H9 (cell line): ENCODE data around the gene PTPRN2. TPM values are rescaled to one million over a fixed set of nuclear protein-coding genes. Genes with fewer than 3 reads are reported as not detected.

ENCODE experiments used
- DNase-seq: peaks from one replicate; pipeline ENCODE4 v3.0.0-alpha.2; 2017
- H2AFZ ChIP-seq: one replicate; pipeline ENCODE4 v1.6.1; 2013; ENCODE audit warnings: mild to moderate bottlenecking, low read length, control low read depth, moderate library complexity
- H2AK5ac ChIP-seq: 2 replicates; pipeline ENCODE4 v1.6.1; 2013; ENCODE audit warnings: low read length, control low read depth, mixed read lengths; ENCODE audit not compliant: insufficient read length
- H2BK120ac ChIP-seq: one replicate; pipeline ENCODE4 v1.6.1; 2013; ENCODE audit warnings: low read depth, mild to moderate bottlenecking, low read length, control low read depth, inconsistent platforms; ENCODE audit not compliant: poor library complexity, severe bottlenecking
- H2BK12ac ChIP-seq: 2 replicates; pipeline ENCODE4 v1.6.1; 2013; ENCODE audit warnings: low read length, control low read depth, mixed read lengths, low read depth; ENCODE audit not compliant: insufficient read length
- H2BK15ac ChIP-seq: 2 replicates; pipeline ENCODE4 v1.6.1; 2013; ENCODE audit warnings: low read depth, low read length, control low read depth
- H2BK20ac ChIP-seq: one replicate; pipeline ENCODE4 v1.6.1; 2013; ENCODE audit warnings: low read depth, mild to moderate bottlenecking, low read length, control low read depth, inconsistent platforms; ENCODE audit not compliant: poor library complexity, severe bottlenecking
- H2BK5ac ChIP-seq: 2 replicates; pipeline ENCODE4 v1.6.1; 2013; ENCODE audit warnings: low read length, control low read depth, mixed read lengths; ENCODE audit not compliant: insufficient read length
- H3K14ac ChIP-seq: 2 replicates; pipeline ENCODE4 v1.6.1; 2013; ENCODE audit warnings: low read length, control low read depth; ENCODE audit not compliant: insufficient read depth
- H3K18ac ChIP-seq: 2 replicates; pipeline ENCODE4 v1.6.1; 2013; ENCODE audit warnings: low read depth, mild to moderate bottlenecking, mixed read lengths, low read length, control low read depth; ENCODE audit not compliant: insufficient read length
- H3K23ac ChIP-seq: 2 replicates; pipeline ENCODE4 v1.6.1; 2013; ENCODE audit warnings: low read length, control low read depth, mixed read lengths, low read depth; ENCODE audit not compliant: insufficient read length
- H3K23me2 ChIP-seq: 2 replicates; pipeline ENCODE4 v1.6.1; 2013; ENCODE audit warnings: low read depth, mild to moderate bottlenecking, mixed read lengths, low read length, control low read depth; ENCODE audit not compliant: insufficient read length, poor library complexity, severe bottlenecking
- H3K27ac ChIP-seq: 2 replicates; pipeline ENCODE4 v1.5.1; 2013; ENCODE audit warnings: low read length, control low read depth, mixed read lengths, low read depth; ENCODE audit not compliant: insufficient read length
- H3K27me3 ChIP-seq: 2 replicates; pipeline ENCODE4 v1.6.1; 2013; ENCODE audit warnings: low read length, control low read depth, inconsistent platforms; ENCODE audit not compliant: insufficient read depth
- H3K4ac ChIP-seq: 2 replicates; pipeline ENCODE4 v1.6.1; 2013; ENCODE audit warnings: low read depth, mild to moderate bottlenecking, control low read depth, inconsistent platforms, low read length, moderate library complexity
- H3K4me1 ChIP-seq: 2 replicates; pipeline ENCODE4 v1.6.1; 2013; ENCODE audit warnings: low read length, control low read depth, inconsistent platforms; ENCODE audit not compliant: insufficient read depth
- H3K4me2 ChIP-seq: 2 replicates; pipeline ENCODE4 v1.6.1; 2013; ENCODE audit warnings: low read length, control low read depth, mixed read lengths; ENCODE audit not compliant: insufficient read length, insufficient read depth
- H3K56ac ChIP-seq: 2 replicates; pipeline ENCODE4 v1.6.1; 2013; ENCODE audit warnings: low read depth, mild to moderate bottlenecking, mixed read lengths, low read length, control low read depth; ENCODE audit not compliant: insufficient read length
- H3K79me1 ChIP-seq: 2 replicates; pipeline ENCODE4 v1.6.1; 2013; ENCODE audit warnings: low read depth, mild to moderate bottlenecking, moderate library complexity, low read length, control low read depth, inconsistent platforms; ENCODE audit not compliant: insufficient read depth, poor library complexity, severe bottlenecking
- H3K79me2 ChIP-seq: 2 replicates; pipeline ENCODE4 v1.6.1; 2013; ENCODE audit warnings: low read length, control low read depth, inconsistent platforms; ENCODE audit not compliant: insufficient read depth
- H3K9ac ChIP-seq: 2 replicates; pipeline ENCODE4 v1.6.1; 2013; ENCODE audit warnings: low read length, control low read depth, mixed read lengths; ENCODE audit not compliant: insufficient read length; ENCODE audit errors: extremely low read depth
- H3K9me3 ChIP-seq: one replicate; pipeline ENCODE4 v1.6.1; 2013; ENCODE audit warnings: low read depth, low read length, inconsistent platforms; ENCODE audit not compliant: control insufficient read depth
- H3T11ph ChIP-seq: one replicate; pipeline ENCODE4 v1.6.1; 2013; ENCODE audit warnings: mild to moderate bottlenecking, low read length, control low read depth, inconsistent platforms
- H4K20me1 ChIP-seq: one replicate; pipeline ENCODE4 v1.6.1; 2013; ENCODE audit not compliant: control insufficient read depth, insufficient read length, insufficient read depth
- H4K5ac ChIP-seq: 2 replicates; pipeline ENCODE4 v1.6.1; 2013; ENCODE audit warnings: low read depth, mild to moderate bottlenecking, mixed read lengths, low read length, control low read depth; ENCODE audit not compliant: insufficient read length
- H4K8ac ChIP-seq: replicated peaks from 2 replicates; pipeline ENCODE4 v1.6.1; 2013; ENCODE audit warnings: low read length, control low read depth, mixed read lengths, low read depth; ENCODE audit not compliant: insufficient read length
- H4K91ac ChIP-seq: 2 replicates; pipeline ENCODE4 v1.6.1; 2013; ENCODE audit warnings: low read depth, mild to moderate bottlenecking, moderate library complexity, mixed read lengths, low read length, control low read depth; ENCODE audit not compliant: insufficient read length
- H3K27ac Mint-ChIP-seq, 3 experiments: 2 replicates in 2 of 3; 3 replicates in 1 of 3; pipeline ENCODE4 v1.8.0; 2020 to 2021; ENCODE audit warnings: mixed read lengths in 3 of 3, mild to moderate bottlenecking in 1 of 3, moderate library complexity in 1 of 3
- H3K27me3 Mint-ChIP-seq: 2 replicates; pipeline ENCODE4 v1.8.0; 2021; ENCODE audit warnings: low read depth, mild to moderate bottlenecking, moderate library complexity, mixed read lengths
- H3K36me3 Mint-ChIP-seq, 3 experiments: 2 replicates in 2 of 3; 3 replicates in 1 of 3; pipeline ENCODE4 v1.8.0; 2020 to 2021; ENCODE audit warnings: low read depth in 3 of 3, mixed read lengths in 3 of 3; ENCODE audit not compliant: insufficient read depth in 1 of 3
- H3K4me1 Mint-ChIP-seq, 2 experiments: 2 replicates each; pipeline ENCODE4 v1.8.0; 2020; ENCODE audit warnings: mixed read lengths in 2 of 2
- H3K4me3 Mint-ChIP-seq, 2 experiments: 2 replicates in 1 of 2; 3 replicates in 1 of 2; pipeline ENCODE4 v1.8.0; 2020 to 2021; ENCODE audit warnings: mild to moderate bottlenecking in 2 of 2, mixed read lengths in 2 of 2, moderate library complexity in 1 of 2
- H3K9me3 Mint-ChIP-seq, 2 experiments: 2 replicates in 1 of 2; 3 replicates in 1 of 2; pipeline ENCODE4 v1.8.0; 2020; ENCODE audit warnings: mild to moderate bottlenecking in 2 of 2, mixed read lengths in 2 of 2, moderate library complexity in 1 of 2
- WGBS: extraction: QIAGEN DNeasy Blood & Tissue Kit; methylation state at CpG from one replicate; pipeline ENCODE4 v1.1.7; 2013; ENCODE audit warnings: missing lambda C conversion rate, low lambda C conversion rate, mixed read lengths; ENCODE audit not compliant: insufficient read length; ENCODE audit errors: extremely low coverage; 5-methylcytosine and 5-hydroxymethylcytosine counted together
- total RNA-seq: library from RNA; stranded (reverse); gene quantifications from 2 replicates; pipeline ENCODE4 v1.2.1, GENCODE V29; 2021
- TF ChIP-seq, protein P1 (sequence below): fragments of 200-600 bp; sonication (generic); conservative IDR thresholded peaks from 3 replicates; pipeline ENCODE4 v1.8.0; 2021; ENCODE audit warnings: antibody characterized with exemption, mild to moderate bottlenecking

Gene PTPRN2
- total RNA-seq, 1 experiment from 2014 or later: 5.2 TPM

DNA sequence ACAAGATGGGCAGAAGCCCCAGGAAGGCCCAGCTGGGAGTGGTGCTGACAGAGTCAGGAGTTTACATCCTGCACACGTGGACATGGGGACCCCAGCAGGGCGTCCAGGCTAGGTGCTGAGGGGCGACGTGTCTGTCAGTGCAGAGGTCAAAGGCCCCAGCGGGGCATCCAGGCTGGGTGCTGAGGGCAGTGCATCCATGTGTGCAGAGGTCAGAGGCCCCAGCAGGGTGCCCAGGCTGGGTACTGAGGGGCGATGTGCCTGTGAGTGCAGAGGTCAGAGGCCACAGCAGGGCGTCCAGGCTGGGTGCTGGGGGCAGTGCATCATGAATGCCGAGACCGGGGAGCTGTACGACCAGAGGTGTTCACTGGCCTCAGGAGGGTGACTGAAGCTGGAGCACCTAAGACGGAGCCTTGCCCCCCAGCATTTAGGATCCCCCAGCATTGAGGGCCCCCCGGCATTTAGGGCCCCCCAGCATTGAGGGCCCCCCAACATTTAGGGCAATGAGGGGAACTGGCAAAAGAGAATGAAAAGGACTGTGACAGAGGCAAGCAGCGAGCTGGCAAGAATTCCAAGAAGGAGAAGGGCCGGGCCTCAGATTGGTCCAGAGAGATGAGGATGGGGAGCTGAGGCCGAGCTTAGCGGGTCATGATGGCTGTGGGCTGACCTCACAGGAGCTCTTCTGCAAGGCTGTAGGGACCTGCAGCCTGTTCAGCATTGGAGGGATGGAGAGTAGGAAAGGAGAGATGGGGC, 474.9 kb downstream of the PTPRN2 start:
- DNase-seq: no peak
- Mint-ChIP-seq H3K27ac (peak overlapping the region in 2 of 3 experiments; percentile 36 to 63; a peak in 3 of 7 replicates), H3K4me3 (no peak overlapping the region), H3K4me1 (peaks cover 4% of the 10 kb centered on the region in 2 experiments), H3K9me3 (peaks cover 18 to 22% of the 10 kb centered on the region in 2 experiments), H3K36me3 (peaks cover 7 to 14% (median 11%) of the 10 kb centered on the region in 3 experiments), H3K27me3 (peaks cover 4% of the 10 kb centered on the region)
- Histone ChIP-seq H4K91ac (no peak overlapping the region), H3K18ac (no peak overlapping the region), H3K79me1 (no peaks in the 10 kb centered on the region), H3K27ac (no peak overlapping the region), H2AFZ (no peak overlapping the region), H2BK120ac (no peak overlapping the region), H3K4ac (no peak overlapping the region), H4K5ac (no peak overlapping the region), H3K23me2 (no peaks in the 10 kb centered on the region), H2BK20ac (no peak overlapping the region), H4K20me1 (no peaks in the 10 kb centered on the region), H3K14ac (no peak overlapping the region; the same call in 1 of the 2 replicates), H2BK15ac (no peak overlapping the region), H3K4me2 (no peak overlapping the region), H3T11ph (no peak overlapping the region), H3K9ac (no peak overlapping the region), H3K79me2 (no peaks in the 10 kb centered on the region), H3K9me3 (no peaks in the 10 kb centered on the region), H3K56ac (no peak overlapping the region), H2BK12ac (no peak overlapping the region), H4K8ac (no peak overlapping the region), H3K27me3 (no peaks in the 10 kb centered on the region), H3K4me1 (no peaks in the 10 kb centered on the region), H2AK5ac (no peak overlapping the region), H2BK5ac (no peak overlapping the region), H3K23ac (no peak overlapping the region)
- TF ChIP-seq, protein P1, sequence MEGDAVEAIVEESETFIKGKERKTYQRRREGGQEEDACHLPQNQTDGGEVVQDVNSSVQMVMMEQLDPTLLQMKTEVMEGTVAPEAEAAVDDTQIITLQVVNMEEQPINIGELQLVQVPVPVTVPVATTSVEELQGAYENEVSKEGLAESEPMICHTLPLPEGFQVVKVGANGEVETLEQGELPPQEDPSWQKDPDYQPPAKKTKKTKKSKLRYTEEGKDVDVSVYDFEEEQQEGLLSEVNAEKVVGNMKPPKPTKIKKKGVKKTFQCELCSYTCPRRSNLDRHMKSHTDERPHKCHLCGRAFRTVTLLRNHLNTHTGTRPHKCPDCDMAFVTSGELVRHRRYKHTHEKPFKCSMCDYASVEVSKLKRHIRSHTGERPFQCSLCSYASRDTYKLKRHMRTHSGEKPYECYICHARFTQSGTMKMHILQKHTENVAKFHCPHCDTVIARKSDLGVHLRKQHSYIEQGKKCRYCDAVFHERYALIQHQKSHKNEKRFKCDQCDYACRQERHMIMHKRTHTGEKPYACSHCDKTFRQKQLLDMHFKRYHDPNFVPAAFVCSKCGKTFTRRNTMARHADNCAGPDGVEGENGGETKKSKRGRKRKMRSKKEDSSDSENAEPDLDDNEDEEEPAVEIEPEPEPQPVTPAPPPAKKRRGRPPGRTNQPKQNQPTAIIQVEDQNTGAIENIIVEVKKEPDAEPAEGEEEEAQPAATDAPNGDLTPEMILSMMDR: no peak
- WGBS: no CpG with 5 or more reads among the region's 16 CpGs
